NCI-H1092 treated with DMSO at 0.1 percent for 48 hours (cell line): Measurements from ENCODE around the gene VPS35L.

Experiments used
- DNase-seq: peaks from one replicate; lab custom pipeline; 2025; lab: John Stamatoyannopoulos, UW

Gene VPS35L

GRCh38 chr16:19749571-19750080 is 194.1 kb downstream of the VPS35L start:
- DNase-seq: no peak
